ENCODE data around the gene THADA.

Gene THADA

GRCh38 chr2:43643680-43644079 is 47.8 kb upstream of the THADA start:
- ChIA-PET POLR2A (no interaction called here), CTCF (no interaction called here)
- Histone ChIP-seq H3K36me3 (ENCODE audit: control insufficient read depth in 2 of 2, insufficient read depth in 1 of 2, low read length in 2 of 2) (no peaks in the 10 kb centered on the region; a peak in 1 of 3 replicates), H3K9me3 (ENCODE audit: control insufficient read depth, insufficient read depth, low read depth, low read length) (no peaks in the 10 kb centered on the region), H3K27ac (ENCODE audit: extremely low read depth, low read depth, low read length) (no peak overlapping the region), H3K4me1 (ENCODE audit: control insufficient read depth, insufficient read depth, low read length) (no peaks in the 10 kb centered on the region), H3K4me3 (ENCODE audit: low read depth, low read length) (no peak overlapping the region)
- TF ChIP-seq ZNF174 (tag by site-specific recombination; IDR thresholded peaks at IDR 0.05) (no peak), PRDM10 (tag by site-specific recombination; IDR thresholded peaks at IDR 0.05) (peak; percentile 26; the same call in 1 of the 2 replicates)

GRCh38 chr2:43642363-43642762 is 46.5 kb upstream of the THADA start:
- Histone ChIP-seq H3K4me1 (ENCODE audit: control insufficient read depth, insufficient read depth, low read length) (no peaks in the 10 kb centered on the region), H3K27ac (ENCODE audit: extremely low read depth, low read depth, low read length) (no peak overlapping the region), H3K4me3 (ENCODE audit: low read depth, low read length) (no peak overlapping the region), H3K36me3 (ENCODE audit: control insufficient read depth in 2 of 2, insufficient read depth in 1 of 2, low read length in 2 of 2) (no peaks in the 10 kb centered on the region; a peak in 1 of 3 replicates), H3K9me3 (ENCODE audit: control insufficient read depth, insufficient read depth, low read depth, low read length) (no peaks in the 10 kb centered on the region)
- ChIA-PET POLR2A (interaction anchor here (0.5 kb wide), 1 partner anchor 10 kb away, joined by 3 read pairs; no protein-coding TSS in a partner anchor), CTCF (no interaction called here)
- no peak for TF ChIP-seq ZNF660 (tag by site-specific recombination; IDR thresholded peaks at IDR 0.05)
- no peak for TF ChIP-seq HOXC10 (CRISPR knock-in tag; IDR thresholded peaks at IDR 0.05)
- no peak for TF ChIP-seq KLF16 (tag by site-specific recombination; IDR thresholded peaks at IDR 0.05)
- no peak for TF ChIP-seq ZNF112 (tag by site-specific recombination; IDR thresholded peaks at IDR 0.05)
- no peak for TF ChIP-seq ZNF184 (tag by site-specific recombination; IDR thresholded peaks at IDR 0.05)
- TF ChIP-seq HOXA7 (CRISPR knock-in tag; IDR thresholded peaks at IDR 0.05; ENCODE audit: borderline replicate concordance), result no peak
- TF ChIP-seq ZXDB (tag by site-specific recombination; IDR thresholded peaks at IDR 0.05), result no peak
- no peak for TF ChIP-seq ZNF585B (tag by site-specific recombination; IDR thresholded peaks at IDR 0.05)
- no peak for TF ChIP-seq ZNF324 (tag by site-specific recombination; IDR thresholded peaks at IDR 0.05)

GRCh38 chr2:43637030-43637803 is 41.4 kb upstream of the THADA start, which contains the start of gene PLEKHH2:
PLEKHH2 (plus strand) TSS chr2:43637260; CDS start chr2:43644674, 7,414 bp downstream.
- no peaks in the 10 kb centered on the region for H3K4me1 ChIP-seq (ENCODE audit: control insufficient read depth, insufficient read depth, low read length)
- H3K4me3 ChIP-seq (ENCODE audit: low read depth, low read length), result peak within 1 kb of the TSS; percentile 92
- POLR2A ChIA-PET, result interaction anchor here (0.6 to 1.1 kb wide), 8 partner anchors 9 to 401 kb away, joined by 3 to 9 read pairs (median 4); partner anchors contain the start of genes C1GALT1C1L, DYNC2LI1 and THADA
- CTCF ChIA-PET, result interaction anchor here (0.6 to 1.8 kb wide), 3 partner anchors 11 to 56 kb away, joined by 3 to 5 read pairs (median 3); no protein-coding TSS in a partner anchor
- H3K27ac ChIP-seq (ENCODE audit: extremely low read depth, low read depth, low read length), result peak within 1 kb of the TSS; percentile 54; the same call in 1 of the 2 replicates
- H3K9me3 ChIP-seq (ENCODE audit: control insufficient read depth, insufficient read depth, low read depth, low read length), result no peaks in the 10 kb centered on the region
- no peaks in the 10 kb centered on the region for H3K36me3 ChIP-seq (ENCODE audit: control insufficient read depth in 2 of 2, insufficient read depth in 1 of 2, low read length in 2 of 2)
- TF ChIP-seq ZNF214 (tag by site-specific recombination; IDR thresholded peaks at IDR 0.05; ENCODE audit: borderline replicate concordance) (no peak), ZSCAN18 (tag by site-specific recombination; IDR thresholded peaks at IDR 0.05) (no peak), KLF10 (tag by site-specific recombination; IDR thresholded peaks at IDR 0.05) (peak; percentile 18; the same call in 1 of the 2 replicates), ZFHX2 (tag by site-specific recombination; conservative IDR thresholded peaks at IDR 0.05) (no peak), ZNF266 (tag by site-specific recombination; IDR thresholded peaks at IDR 0.05; ENCODE audit: low read depth) (no peak), PATZ1 (tag by site-specific recombination; IDR thresholded peaks at IDR 0.05) (peak; percentile 83), ZNF148 (tag by site-specific recombination; IDR thresholded peaks at IDR 0.05; ENCODE audit: borderline replicate concordance) (no peak), ZNF513 (tag by site-specific recombination; IDR thresholded peaks at IDR 0.05) (no peak)

Data from HEK293 (cell line).